ENCODE measurements around the gene CYTH3.
"Not testable (repeated sequence)": the region's sequence is repeated elsewhere in the genome, so short reads cannot be mapped to it uniquely, and the experiment has no call there.

Gene CYTH3

DNA sequence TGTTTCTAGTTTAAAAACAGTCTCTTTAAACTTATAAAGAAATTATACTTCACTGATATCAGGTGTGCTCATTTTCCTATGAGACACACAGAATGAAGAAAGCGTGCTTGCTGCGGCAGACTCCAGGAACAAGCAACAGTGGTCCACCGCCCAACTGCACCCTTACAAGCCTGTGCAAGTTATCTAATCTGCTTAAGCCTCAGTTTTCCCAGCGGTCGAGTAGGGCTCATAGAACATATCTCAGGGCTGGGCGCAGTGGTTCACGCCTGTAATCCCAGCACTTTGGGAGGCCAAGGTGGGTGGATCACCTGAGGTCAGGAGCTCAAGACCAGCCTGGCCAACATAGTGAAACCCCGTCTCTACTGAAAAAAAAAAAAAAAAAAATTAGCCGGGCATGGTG is 43.1 kb downstream of the CYTH3 start:
- H3K9me3 ChIP-seq (ENCODE audit: control insufficient read depth, insufficient read depth, low read depth, low read length); H3K4me3 ChIP-seq (ENCODE audit: low read depth, low read length); H3K27me3 ChIP-seq (ENCODE audit: control insufficient read depth, insufficient read depth, low read length); H3K36me3 ChIP-seq (ENCODE audit: control insufficient read depth, insufficient read depth, low read length); H3K9ac ChIP-seq (ENCODE audit: low read length); H3K27ac ChIP-seq (ENCODE audit: low read depth, low read length): not testable (repeated sequence)
- peaks cover 22% of the 10 kb centered on the region for H3K4me1 ChIP-seq (ENCODE audit: control insufficient read depth, insufficient read depth, low read length)

DNA sequence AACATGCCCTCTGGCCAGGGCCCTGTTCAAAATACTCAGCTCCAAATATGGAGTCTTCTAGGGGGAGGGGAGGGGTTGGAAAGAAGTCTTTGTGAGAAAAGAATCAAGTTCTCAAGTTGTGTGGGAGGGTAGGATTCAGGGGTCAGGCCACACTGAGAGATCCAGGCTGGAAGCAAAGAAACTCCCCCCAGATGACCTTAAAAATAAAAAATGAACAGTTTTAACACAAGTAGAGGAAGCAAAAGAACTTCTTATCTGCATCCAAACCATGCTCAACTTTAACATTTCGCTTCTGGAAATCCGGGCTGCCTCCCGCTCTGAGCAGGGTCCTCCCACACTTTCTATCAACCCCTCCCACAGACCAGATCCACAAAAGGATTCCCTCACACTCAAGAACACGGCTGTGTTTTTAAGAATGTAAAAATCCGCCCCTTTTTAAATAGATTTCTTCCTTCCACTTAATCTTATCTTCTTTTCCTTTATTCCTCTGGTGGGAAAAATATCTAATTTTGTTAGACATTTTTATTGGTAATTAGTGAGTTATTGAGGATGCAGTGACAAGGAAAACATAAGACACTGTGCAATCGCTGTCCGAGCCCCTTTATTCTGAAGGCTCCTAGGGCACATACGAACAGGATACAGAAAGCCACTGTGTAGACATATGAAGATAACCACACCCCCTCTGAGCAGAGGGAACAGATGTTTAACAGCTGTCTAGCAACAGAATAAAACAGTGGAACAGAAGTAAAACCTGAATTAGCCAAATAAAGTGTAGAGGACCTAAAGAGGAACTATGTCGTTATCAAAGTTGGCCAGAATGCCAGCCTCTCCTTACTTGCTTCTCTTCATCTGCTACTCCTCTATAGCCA is 43.8 kb downstream of the CYTH3 start:
- H3K27me3 ChIP-seq (ENCODE audit: control insufficient read depth, insufficient read depth, low read length) = no peaks in the 10 kb centered on the region
- peaks cover 22% of the 10 kb centered on the region for H3K4me1 ChIP-seq (ENCODE audit: control insufficient read depth, insufficient read depth, low read length)
- H3K36me3 ChIP-seq (ENCODE audit: control insufficient read depth, insufficient read depth, low read length) = no peaks in the 10 kb centered on the region
- H3K9me3 ChIP-seq (ENCODE audit: control insufficient read depth, insufficient read depth, low read depth, low read length) = peaks cover 10% of the 10 kb centered on the region
- peak overlapping the region; percentile 41; the same call in 1 of the 2 replicates for H3K27ac ChIP-seq (ENCODE audit: low read depth, low read length)
- no peak overlapping the region for H3K9ac ChIP-seq (ENCODE audit: low read length)
- peak overlapping the region; percentile 28; the same call in 1 of the 2 replicates for H3K4me3 ChIP-seq (ENCODE audit: low read depth, low read length)

DNA sequence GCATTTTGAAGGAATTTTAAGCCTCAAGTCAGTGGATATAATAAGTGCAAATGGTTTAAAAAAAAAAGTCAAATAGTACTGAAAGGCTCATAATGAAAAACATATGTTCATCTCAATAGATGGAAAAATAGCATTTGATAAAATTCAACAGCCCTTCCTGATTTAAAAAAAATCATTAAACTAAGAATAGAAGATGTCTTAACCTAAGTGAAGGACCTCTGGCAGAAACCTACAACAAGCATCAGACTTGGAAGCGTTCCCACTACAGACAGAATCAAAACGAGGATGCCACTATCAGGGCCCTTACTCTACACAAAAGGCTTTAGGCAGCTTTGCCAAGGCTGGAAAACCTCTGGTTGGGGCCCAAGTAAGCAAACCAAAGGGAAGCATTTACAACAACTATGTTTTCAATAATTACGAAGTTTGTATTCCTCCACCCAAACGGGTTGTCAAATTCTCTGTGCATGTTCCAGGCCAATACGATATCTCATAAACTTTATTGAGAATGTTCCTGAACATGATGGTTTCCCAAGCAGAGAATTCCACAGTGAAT is 45.1 kb downstream of the CYTH3 start:
- Histone ChIP-seq H3K9me3 (ENCODE audit: control insufficient read depth, insufficient read depth, low read depth, low read length) (peaks cover 12% of the 10 kb centered on the region), H3K27ac (ENCODE audit: low read depth, low read length) (no peak overlapping the region), H3K9ac (ENCODE audit: low read length) (no peak overlapping the region), H3K27me3 (ENCODE audit: control insufficient read depth, insufficient read depth, low read length) (no peaks in the 10 kb centered on the region), H3K4me3 (ENCODE audit: low read depth, low read length) (no peak overlapping the region), H3K4me1 (ENCODE audit: control insufficient read depth, insufficient read depth, low read length) (peaks cover 22% of the 10 kb centered on the region), H3K36me3 (ENCODE audit: control insufficient read depth, insufficient read depth, low read length) (no peaks in the 10 kb centered on the region)

DNA sequence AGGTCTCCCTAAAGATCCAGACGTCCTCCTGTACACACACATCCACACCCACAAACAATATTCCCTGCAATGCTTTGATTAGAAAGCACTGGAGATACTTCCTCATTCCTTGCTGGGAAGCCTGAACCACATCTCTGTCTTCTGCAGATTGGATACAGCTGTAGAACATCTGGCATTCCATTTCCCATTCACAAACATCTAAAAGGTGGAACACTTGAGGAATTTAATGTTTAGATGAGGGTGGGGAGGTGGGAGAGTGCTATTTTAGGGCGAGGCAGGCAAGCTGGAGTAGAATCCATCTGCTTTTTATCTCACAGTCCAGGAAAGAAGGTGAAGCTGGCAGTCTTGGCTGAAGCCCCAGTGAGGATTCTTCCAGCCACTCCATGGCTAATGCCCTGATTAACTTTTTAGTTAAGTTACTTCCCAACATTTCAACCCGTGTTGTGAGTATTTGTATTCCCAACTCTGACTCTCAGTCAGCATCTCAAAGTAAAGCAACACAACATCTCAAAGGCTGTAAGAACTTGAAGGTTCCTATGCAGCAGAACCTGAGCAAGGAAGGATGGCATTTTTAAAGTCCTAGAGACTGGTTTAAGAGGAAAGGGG is 46.1 kb downstream of the CYTH3 start:
- Histone ChIP-seq H3K27ac (ENCODE audit: low read depth, low read length) (no peak overlapping the region), H3K4me3 (ENCODE audit: low read depth, low read length) (no peak overlapping the region), H3K36me3 (ENCODE audit: control insufficient read depth, insufficient read depth, low read length) (no peaks in the 10 kb centered on the region), H3K4me1 (ENCODE audit: control insufficient read depth, insufficient read depth, low read length) (peaks cover 20% of the 10 kb centered on the region), H3K9me3 (ENCODE audit: control insufficient read depth, insufficient read depth, low read depth, low read length) (peaks cover 17% of the 10 kb centered on the region), H3K9ac (ENCODE audit: low read length) (no peak overlapping the region), H3K27me3 (ENCODE audit: control insufficient read depth, insufficient read depth, low read length) (no peaks in the 10 kb centered on the region)

DNA sequence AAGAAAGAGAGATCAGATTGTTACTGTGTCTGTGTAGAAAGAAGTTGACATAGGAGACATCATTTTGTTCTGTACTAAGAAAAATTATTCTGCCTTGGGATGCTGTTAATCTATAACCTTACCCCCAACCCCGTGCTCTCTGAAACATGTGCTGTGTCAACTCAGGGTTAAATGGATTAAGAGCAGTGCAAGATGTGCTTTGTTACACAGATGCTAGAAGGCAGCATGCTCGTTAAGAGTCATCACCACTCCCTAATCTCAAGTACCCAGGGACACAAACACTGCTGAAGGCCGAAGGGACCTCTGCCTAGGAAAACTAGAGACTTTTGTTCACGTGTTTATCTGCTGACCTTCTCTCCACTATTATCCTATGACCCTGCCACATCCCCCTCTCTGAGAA is 49.0 kb downstream of the CYTH3 start:
- H3K27me3 ChIP-seq (ENCODE audit: control insufficient read depth, insufficient read depth, low read length); H3K4me1 ChIP-seq (ENCODE audit: control insufficient read depth, insufficient read depth, low read length): not testable (repeated sequence)

GRCh38 chr7:6223010-6223409 is 49.4 kb downstream of the CYTH3 start:
- H3K4me1 ChIP-seq (ENCODE audit: control insufficient read depth, insufficient read depth, low read length); H3K4me3 ChIP-seq (ENCODE audit: low read depth, low read length); H3K9ac ChIP-seq (ENCODE audit: low read length): not testable (repeated sequence)

More for the DNA sequence above, 49.0 kb downstream of the CYTH3 start:
- H3K9me3 ChIP-seq (ENCODE audit: control insufficient read depth, insufficient read depth, low read depth, low read length) = peaks cover 19% of the 10 kb centered on the region
- H3K36me3 ChIP-seq (ENCODE audit: control insufficient read depth, insufficient read depth, low read length); H3K27ac ChIP-seq (ENCODE audit: low read depth, low read length); H3K4me3 ChIP-seq (ENCODE audit: low read depth, low read length); H3K9ac ChIP-seq (ENCODE audit: low read length): not testable (repeated sequence)

DNA sequence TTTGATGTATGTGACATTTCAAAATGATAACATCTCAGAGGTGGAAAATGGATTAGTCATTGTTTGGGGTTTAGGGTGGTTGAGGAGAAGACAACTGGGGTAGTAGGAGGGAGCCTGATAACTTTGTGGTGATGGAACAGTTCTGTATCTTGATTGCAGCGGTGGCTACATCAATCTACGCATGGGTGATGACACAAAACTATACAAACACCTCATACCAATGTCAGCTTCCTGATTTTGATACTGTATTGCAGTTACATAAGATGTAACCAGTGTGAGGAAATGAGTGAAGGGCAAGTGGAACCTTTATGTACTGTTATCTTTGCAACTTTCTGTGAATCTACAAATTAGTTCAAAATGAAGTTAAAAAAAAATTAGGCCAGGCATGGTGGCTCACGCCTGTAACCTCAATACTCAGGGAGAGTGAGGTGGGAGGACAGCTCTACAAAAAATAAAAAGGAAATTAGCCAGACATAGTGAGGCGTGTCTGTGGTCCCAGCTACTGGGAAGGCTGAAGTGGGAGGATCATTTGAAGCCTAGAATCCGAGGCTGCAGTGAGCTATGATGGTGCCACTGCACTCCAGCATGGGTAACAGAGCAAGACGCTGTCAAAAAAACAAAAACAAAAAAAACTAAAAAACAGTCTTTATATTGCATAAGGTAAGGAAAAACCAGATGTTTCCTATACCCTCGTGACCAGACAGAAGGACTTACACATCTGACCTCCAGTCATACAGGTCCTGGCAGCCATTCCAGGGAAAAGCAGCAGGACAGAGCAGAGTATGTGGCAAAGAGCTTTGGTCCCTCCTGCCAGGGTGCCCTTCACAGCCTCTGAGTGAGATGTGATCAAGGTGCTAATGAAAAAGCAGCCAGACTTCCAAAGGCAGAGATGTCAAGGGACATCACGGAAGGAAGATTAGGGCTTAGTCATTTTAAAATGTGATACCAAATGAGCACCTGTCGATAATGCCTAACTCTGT is 50.8 kb downstream of the CYTH3 start:
- H3K27me3 ChIP-seq (ENCODE audit: control insufficient read depth, insufficient read depth, low read length) = no peaks in the 10 kb centered on the region
- no peak overlapping the region for H3K9ac ChIP-seq (ENCODE audit: low read length)
- H3K36me3 ChIP-seq (ENCODE audit: control insufficient read depth, insufficient read depth, low read length) = no peaks in the 10 kb centered on the region
- no peak overlapping the region for H3K4me3 ChIP-seq (ENCODE audit: low read depth, low read length)
- no peaks in the 10 kb centered on the region for H3K4me1 ChIP-seq (ENCODE audit: control insufficient read depth, insufficient read depth, low read length)
- H3K9me3 ChIP-seq (ENCODE audit: control insufficient read depth, insufficient read depth, low read depth, low read length) = peaks cover 22% of the 10 kb centered on the region
- no peak overlapping the region for H3K27ac ChIP-seq (ENCODE audit: low read depth, low read length)

More at GRCh38 chr7:6223010-6223409, 49.4 kb downstream of the CYTH3 start:
- H3K9me3 ChIP-seq (ENCODE audit: control insufficient read depth, insufficient read depth, low read depth, low read length) = peaks cover 21% of the 10 kb centered on the region
- H3K36me3 ChIP-seq (ENCODE audit: control insufficient read depth, insufficient read depth, low read length); H3K27me3 ChIP-seq (ENCODE audit: control insufficient read depth, insufficient read depth, low read length); H3K27ac ChIP-seq (ENCODE audit: low read depth, low read length): not testable (repeated sequence)

GRCh38 chr7:6218329-6218728 is 54.1 kb downstream of the CYTH3 start:
- Histone ChIP-seq H3K9me3 (ENCODE audit: control insufficient read depth, insufficient read depth, low read depth, low read length) (peaks cover 12% of the 10 kb centered on the region), H3K27me3 (ENCODE audit: control insufficient read depth, insufficient read depth, low read length) (no peaks in the 10 kb centered on the region), H3K4me1 (ENCODE audit: control insufficient read depth, insufficient read depth, low read length) (no peaks in the 10 kb centered on the region), H3K27ac (ENCODE audit: low read depth, low read length) (no peak overlapping the region), H3K4me3 (ENCODE audit: low read depth, low read length) (no peak overlapping the region), H3K9ac (ENCODE audit: low read length) (no peak overlapping the region), H3K36me3 (ENCODE audit: control insufficient read depth, insufficient read depth, low read length) (no peaks in the 10 kb centered on the region)

GRCh38 chr7:6212008-6212407 is 60.4 kb downstream of the CYTH3 start:
- Histone ChIP-seq H3K4me1 (ENCODE audit: control insufficient read depth, insufficient read depth, low read length) (no peaks in the 10 kb centered on the region), H3K9ac (ENCODE audit: low read length) (no peak overlapping the region), H3K27me3 (ENCODE audit: control insufficient read depth, insufficient read depth, low read length) (no peaks in the 10 kb centered on the region), H3K27ac (ENCODE audit: low read depth, low read length) (no peak overlapping the region), H3K4me3 (ENCODE audit: low read depth, low read length) (no peak overlapping the region), H3K9me3 (ENCODE audit: control insufficient read depth, insufficient read depth, low read depth, low read length) (peaks cover 2% of the 10 kb centered on the region; the same call in 1 of the 2 replicates), H3K36me3 (ENCODE audit: control insufficient read depth, insufficient read depth, low read length) (no peaks in the 10 kb centered on the region)

GRCh38 chr7:6210621-6211372 is 61.6 kb downstream of the CYTH3 start:
- Histone ChIP-seq H3K27ac (ENCODE audit: low read depth, low read length) (no peak overlapping the region), H3K9ac (ENCODE audit: low read length) (no peak overlapping the region), H3K36me3 (ENCODE audit: control insufficient read depth, insufficient read depth, low read length) (no peaks in the 10 kb centered on the region), H3K4me3 (ENCODE audit: low read depth, low read length) (no peak overlapping the region), H3K27me3 (ENCODE audit: control insufficient read depth, insufficient read depth, low read length) (no peaks in the 10 kb centered on the region), H3K9me3 (ENCODE audit: control insufficient read depth, insufficient read depth, low read depth, low read length) (peaks cover 2% of the 10 kb centered on the region; the same call in 1 of the 2 replicates), H3K4me1 (ENCODE audit: control insufficient read depth, insufficient read depth, low read length) (no peaks in the 10 kb centered on the region)

All from HUES6 (cell line).